UCSD-AML1 (cell line): ENCODE data around the gene NPNT.
A peak's percentile ranks its signal among the peaks of the same experiment; 100 is the strongest.

ENCODE experiments used
- DNase-seq: peaks from one replicate; lab custom pipeline; 2025; ENCODE audit not compliant: unreplicated experiment; lab: John Stamatoyannopoulos, UW

NPNT gene

DNA sequence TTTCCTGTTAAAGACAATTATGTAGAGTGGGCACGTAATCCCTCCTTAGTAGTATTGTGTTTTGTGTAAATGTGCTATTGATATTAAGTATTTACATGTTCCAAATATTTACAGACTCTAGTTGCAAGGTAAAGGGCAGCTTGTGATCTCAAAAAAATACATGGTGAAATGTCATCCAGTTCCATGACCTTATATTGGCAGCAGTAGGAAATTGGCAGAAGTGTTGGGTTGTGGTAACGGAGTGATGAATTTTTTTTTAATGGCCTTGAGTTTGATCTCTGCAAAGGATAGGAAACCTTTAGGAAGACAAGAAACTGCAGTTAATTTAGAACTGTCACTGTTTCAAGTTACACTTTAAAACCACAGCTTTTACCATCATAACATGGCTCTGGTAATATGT is 74.3 kb downstream of the NPNT start:
- no peak for DNase-seq

DNA sequence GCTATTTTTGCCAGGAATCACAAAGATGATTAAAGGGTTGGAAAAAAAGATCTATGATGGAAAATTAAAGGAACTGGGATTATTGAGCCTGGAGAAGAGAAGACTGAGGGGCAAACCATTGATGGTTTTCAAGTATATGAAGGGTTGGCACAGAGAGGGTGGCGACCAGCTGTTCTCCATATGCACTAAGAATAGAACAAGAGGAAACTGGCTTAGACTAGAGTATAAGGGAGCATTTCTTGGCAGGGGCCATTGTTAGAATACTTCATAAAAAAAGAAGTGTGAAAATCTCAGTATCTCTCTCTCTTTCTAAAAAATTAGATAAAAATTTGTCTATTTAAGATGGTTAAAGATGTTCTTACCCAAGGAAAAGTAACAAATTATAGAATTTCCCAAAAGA is 75.1 kb downstream of the NPNT start:
- no peak for DNase-seq

DNA sequence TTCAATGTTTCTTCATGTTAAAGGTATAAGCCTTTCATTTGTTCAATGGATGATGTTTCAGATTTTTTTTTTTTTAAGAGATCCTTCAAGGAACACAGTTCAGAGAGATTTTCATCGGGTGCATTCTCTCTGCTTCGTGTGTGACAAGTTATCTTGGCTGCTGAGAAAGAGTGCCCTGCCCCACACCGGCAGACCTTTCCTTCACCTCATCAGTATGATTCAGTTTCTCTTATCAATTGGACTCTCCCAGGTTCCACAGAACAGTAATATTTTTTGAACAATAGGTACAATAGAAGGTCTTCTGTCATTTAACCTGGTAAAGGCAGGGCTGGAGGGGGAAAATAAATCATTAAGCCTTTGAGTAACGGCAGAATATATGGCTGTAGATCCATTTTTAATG is 75.8 kb downstream of the NPNT start:
- DNase-seq: no peak

DNA sequence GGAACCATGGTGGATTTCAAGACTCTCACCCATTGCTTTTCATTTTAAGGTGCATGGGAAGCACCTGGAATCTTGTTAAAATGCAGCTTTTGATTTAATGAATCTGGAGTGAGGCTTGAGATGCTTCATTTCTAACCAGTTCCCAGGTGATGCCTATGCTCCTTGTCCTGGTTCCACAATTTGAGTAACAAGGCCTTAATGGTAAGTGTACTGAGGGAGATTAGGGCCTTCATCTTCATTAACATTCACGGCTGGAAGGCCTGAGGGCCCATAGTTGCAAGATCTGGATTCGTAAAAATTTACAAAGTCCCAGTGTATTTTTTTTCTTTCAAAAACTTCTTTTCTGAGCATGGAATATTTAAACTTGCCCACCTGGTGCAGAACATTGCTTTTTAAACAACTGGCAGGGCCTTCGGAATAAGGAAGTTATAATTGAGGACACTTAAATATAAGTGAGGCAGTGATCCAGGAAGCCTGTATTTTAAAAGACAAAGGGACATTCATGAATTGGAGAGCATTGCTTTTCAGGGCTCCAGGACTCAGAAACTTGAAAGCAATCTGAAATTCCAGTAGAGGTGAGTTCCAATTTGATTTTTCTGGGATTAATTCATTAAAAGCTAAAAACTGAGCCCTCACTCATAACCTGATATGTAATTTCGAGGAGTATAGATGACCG is 77.8 kb downstream of the NPNT start:
- no peak for DNase-seq

DNA sequence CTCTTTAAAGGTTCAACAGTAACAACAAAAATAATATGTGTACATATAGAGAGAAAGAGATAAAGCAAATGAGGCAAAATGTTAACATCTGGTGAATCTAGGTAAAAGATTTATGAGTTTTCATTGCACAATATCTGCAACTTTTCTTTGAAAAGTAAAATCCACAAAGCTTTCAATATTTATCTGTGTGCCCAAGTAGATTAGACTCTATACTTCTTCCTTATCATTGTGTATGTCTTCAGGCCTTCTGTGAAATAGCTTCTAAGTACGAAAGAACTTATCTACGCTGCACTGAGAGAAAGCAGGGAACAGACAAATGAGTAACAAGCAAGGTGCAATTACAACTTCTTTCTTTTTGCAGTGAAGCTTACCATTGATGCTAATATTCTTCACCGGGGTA is 81.6 kb downstream of the NPNT start:
- DNase-seq: no peak

DNA sequence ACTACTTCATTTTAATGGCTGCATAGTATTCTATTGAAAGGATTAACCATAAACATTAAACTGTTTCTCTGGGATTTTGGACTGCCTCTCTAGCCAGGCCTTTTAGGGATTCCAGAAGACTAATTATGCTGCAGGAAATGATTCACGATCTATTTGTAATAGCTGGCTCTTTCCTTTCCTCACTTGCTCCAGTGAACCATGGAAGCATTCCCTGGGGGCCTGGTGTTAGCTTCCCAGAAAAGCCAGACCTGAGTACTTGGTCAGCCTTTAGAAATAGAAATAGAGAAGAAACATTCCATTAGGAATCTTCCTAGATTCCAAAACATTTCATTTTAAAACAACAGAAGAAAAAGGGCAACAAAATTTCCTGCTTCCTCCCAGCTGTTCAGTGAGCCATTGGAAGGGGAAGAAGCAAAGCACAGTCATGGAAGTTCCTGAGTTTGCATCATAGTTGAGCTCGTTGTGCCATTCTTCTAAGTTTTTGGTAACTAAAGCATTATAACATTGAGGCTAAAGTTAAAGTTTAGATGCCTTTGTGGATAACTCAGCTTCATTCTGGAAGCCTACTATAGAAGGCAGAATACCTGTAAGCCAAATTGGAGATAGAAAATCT is 83.5 kb downstream of the NPNT start:
- DNase-seq: no peak

DNA sequence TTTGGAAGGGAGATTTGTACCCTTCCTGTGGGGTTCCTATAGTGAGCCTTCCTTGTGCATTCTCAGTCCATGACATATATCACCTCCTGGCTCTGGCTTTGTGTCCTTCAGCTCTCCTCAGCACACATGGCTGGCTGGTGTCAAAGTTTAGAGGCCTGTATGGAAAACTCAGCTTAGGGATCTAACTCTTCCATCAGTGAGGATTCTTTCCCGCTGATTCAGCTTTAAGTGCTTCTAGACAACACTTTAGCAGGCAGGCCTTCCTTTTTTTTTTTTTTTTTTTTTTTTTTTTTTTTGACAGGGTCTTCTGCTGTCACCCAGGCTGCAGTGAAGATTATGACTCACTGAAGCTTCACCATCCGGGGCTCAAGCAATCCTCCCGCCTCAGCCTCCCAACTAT is 84.2 kb downstream of the NPNT start:
- no peak for DNase-seq

DNA sequence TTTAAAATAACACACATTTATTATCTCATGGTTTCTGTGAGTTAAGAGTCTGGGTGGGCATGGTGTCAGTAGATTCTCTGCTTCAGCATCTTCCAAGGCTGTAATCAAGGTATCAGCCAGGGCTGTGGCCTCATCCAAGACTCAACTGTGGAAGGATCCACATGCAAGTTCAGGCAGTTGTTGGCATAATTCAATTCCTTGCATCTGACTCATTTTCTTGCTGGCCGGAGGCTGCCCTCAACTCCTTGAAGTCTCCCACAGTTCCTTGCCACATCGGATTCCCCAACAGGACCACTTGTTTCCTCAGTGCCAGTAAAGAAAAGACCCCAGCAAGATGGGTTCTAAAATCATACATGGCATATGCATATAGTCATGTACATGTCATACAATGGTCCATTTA is 93.4 kb downstream of the NPNT start:
- no peak for DNase-seq

DNA sequence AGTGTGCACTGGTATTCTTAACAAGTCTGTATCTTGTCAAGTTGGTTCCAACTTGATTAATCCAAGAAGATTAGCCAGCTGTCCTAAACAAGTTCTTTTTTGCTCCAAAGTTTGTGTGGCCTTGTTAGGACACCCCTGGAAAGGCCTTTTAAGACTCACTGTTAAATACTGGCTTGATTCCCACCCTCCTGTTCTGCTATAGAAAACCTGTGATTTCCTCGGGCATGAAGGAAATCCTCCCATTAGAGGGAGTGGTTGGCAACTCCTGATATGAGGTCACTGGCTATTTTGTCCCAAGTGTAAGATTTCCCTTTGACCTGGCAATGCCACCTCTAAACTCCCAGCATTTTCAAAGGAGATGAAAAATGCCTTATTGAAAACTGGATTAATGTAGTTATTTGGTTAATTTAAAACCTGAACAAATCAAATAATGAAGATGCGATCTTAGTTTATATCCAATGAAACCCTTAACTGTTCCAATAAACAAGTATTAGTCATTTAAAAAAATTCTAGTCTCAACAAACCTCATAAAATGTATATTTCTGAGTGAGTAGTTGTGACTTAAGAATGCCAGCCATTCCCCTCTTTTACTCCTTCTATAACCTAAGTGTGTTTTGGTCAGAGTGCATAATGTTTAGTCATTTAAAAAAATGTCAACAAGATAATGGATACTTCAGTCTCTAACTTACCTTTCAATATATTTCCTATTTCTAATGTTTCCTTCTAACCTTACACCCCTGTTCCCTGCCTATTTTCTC is 94.4 kb downstream of the NPNT start:
- no peak for DNase-seq

- peak; percentile 75 for DNase-seq
Measured at GRCh38 chr4:105990933-105991332, 95.7 kb downstream of the NPNT start.

- DNase-seq: no peak
Measured at GRCh38 chr4:105991726-105992125, 96.5 kb downstream of the NPNT start.

DNA sequence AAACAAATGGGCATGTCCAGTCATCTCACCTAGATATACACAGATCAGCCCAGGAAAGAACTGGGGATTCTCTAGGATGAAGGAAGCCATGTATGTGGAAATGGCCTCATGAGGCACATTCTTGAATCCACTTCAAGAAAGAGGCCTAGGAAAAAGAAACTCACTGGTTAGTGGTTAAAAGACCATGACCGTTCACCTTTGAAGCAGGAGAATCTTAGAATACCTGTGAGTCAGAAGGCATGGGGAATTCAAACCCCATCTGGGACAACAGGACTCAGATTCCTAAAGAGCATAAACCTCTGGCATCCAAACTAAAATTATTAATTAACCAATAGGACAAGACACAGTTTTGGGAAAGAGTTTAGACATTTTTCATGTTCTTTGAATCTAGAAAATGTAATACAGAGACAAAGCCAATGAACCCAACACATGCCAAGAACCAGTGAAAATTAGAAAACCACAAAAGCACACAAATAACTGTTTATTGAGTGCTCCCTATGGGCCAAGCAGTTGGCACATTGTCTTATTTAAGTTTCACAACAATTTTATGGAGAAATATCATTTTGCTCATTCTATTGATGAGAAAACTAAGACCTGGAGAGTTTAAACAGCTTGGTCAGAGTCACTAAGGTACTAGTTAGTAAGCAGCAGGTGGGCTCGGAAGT is 97.5 kb downstream of the NPNT start:
- no peak for DNase-seq

DNA sequence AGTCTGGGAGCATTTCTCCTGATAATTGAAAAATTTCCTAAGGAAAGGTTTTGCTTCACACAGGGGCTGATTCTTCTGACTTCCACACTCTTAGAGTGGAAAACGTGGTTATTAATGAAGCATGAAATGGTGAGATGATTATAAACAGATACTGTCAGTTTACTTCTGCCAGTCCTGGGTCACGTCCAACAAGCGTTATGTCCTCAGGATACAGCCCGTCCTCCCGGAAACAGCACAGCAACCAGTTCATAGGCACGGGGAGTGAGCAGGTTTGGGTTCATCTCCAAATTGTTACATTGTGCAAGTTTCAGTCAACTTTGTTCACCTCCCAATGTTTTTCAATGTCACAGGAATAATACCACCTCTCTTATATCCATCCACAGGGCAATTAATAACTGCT is 98.8 kb downstream of the NPNT start:
- DNase-seq: no peak

GRCh38 chr4:105994841-105995501 is 99.7 kb downstream of the NPNT start:
- DNase-seq: no peak

- no peak for DNase-seq
Measured at GRCh38 chr4:105996845-105997244, 101.6 kb downstream of the NPNT start.

GRCh38 chr4:105998171-105999063 is 103.1 kb downstream of the NPNT start:
- no peak for DNase-seq

DNA sequence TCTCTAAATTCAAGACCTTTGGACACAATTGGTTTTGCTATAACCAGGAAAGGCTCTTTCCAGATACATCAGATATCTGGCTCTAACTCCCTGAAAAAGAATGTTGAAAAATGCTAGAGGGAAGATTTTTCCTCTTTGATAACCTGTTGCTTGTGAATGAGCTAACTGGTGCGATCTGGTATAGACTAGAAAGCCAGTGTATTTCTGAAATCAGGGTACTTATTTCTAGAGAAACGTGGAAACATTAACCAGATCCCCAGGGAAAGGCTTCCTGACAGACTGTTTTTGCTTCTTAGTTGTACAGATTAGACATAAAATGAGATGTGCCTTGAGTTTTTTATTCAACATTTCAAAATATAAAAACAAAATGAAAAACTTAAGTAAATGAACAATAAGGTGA is 107.7 kb downstream of the NPNT start:
- DNase-seq: no peak

GRCh38 chr4:106010761-106011160 is 115.5 kb downstream of the NPNT start:
- DNase-seq: no peak

DNA sequence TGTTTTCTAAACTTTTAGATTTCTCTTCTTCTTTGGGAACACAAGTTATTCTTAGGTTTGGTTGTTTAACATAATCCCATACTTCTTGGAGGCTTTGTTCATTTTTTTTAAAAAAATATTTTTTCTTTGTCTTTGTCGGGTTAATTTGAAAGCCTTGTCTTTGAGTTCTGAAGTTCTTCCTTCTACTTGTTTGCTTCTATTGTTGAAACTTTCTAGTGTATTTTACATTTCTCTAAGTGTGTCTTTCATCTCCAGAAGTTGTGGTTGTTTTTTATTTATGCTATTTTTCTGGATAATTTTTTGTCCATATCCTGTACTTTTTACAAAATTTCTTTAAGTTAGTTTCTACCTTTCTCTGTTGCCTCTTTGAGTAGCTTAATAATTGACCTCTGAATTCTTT is 116.1 kb downstream of the NPNT start:
- DNase-seq: no peak

GRCh38 chr4:106017975-106018374 is 122.7 kb downstream of the NPNT start:
- DNase-seq: no peak
